Esophagus muscularis mucosa (tissue), 4 donors: ENCODE results near the gene TTC3. TPM values are rescaled to one million over a fixed set of nuclear protein-coding genes. Genes with fewer than 3 reads are reported as not detected.

ENCODE experiments used
- DNase-seq: peaks from one replicate; pipeline ENCODE4 v3.0.0-alpha.2; 2017; ENCODE audit errors: extremely low spot score
- H3K27ac ChIP-seq, 4 donors: fragments of 200-600 bp; sonication (generic); replicated peaks in 1 of 4; 1 replicate in 3 of 4; 2 replicates in 1 of 4; pipeline ENCODE4 v1.5.1; 2016 to 2019; ENCODE audit warnings: mild to moderate bottlenecking in 1 of 4
- H3K27me3 ChIP-seq, 4 donors: fragments of 200-600 bp; sonication (generic); one replicate each; pipeline versions ENCODE4 v1.5.1 to v1.6.0; 2016 to 2019
- H3K36me3 ChIP-seq, 4 donors: fragments of 200-600 bp; sonication (generic); one replicate each; pipeline ENCODE4 v1.5.1; 2016 to 2019
- H3K4me1 ChIP-seq, 4 donors: fragments of 200-600 bp; sonication (generic); one replicate each; pipeline ENCODE4 v1.5.1; 2016 to 2019
- H3K4me3 ChIP-seq, 4 donors: fragments of 200-600 bp; sonication (generic); 1 replicate in 2 of 4; 2 replicates in 2 of 4; pipeline ENCODE4 v1.5.1; 2016 to 2019; ENCODE audit warnings: mild to moderate bottlenecking in 4 of 4, moderate library complexity in 1 of 4
- H3K9me3 ChIP-seq, 4 donors: fragments of 200-600 bp; sonication (generic); 1 replicate in 3 of 4; 2 replicates in 1 of 4; pipeline ENCODE4 v1.5.1; 2016 to 2019
- CTCF ChIP-seq, 3 experiments: fragments of 200-600 bp in 2 of 3; fragments of 450-650 bp in 1 of 3; sonication (generic) in 2 of 3; IDR thresholded peaks; one replicate each; pipeline ENCODE4 v1.5.1; 2017 to 2019; ENCODE audit warnings: antibody characterized with exemption in 3 of 3, mild to moderate bottlenecking in 2 of 3, moderate library complexity in 1 of 3
- EP300 ChIP-seq: sonication (generic); formaldehyde crosslinking; IDR thresholded peaks from one replicate; pipeline ENCODE4 v1.6.1; 2017; ENCODE audit warnings: antibody characterized with exemption
- POLR2A ChIP-seq: fragments of 450-650 bp; IDR thresholded peaks from one replicate; pipeline ENCODE4 v1.6.1; 2017; ENCODE audit warnings: antibody characterized with exemption, moderate library complexity, mild to moderate bottlenecking, low read depth
- POLR2AphosphoS5 ChIP-seq, 2 donors: sonication (generic); formaldehyde crosslinking; IDR thresholded peaks; one replicate each; pipeline ENCODE4 v1.6.1; 2017; ENCODE audit warnings: antibody characterized with exemption in 2 of 2
- WGBS: methylation state at CpG from one replicate; pipeline ENCODE4 v1.1.5; 2018; 5-methylcytosine and 5-hydroxymethylcytosine counted together
- intact Hi-C: fragments of 100-400 bp; cut with DNase I; formaldehyde crosslinking; loops from one replicate; pipeline ENCODE4 v1.15.1; 2023
- total RNA-seq, 4 donors: library from RNA; depleted of rRNA; stranded (reverse); fragments of >200 nt; gene quantifications; one replicate each; pipeline versions ENCODE4 v1.1.0 to v1.2.1, GENCODE V29; 2016

The TTC3 gene
- total RNA-seq, 4 donors from 2014 or later, result 86.0 to 162 (median 104) TPM

GRCh38 chr21:37166733-37167132 lies 93.7 kb downstream of the TTC3 start:
- Histone ChIP-seq H3K4me3 (no peak overlapping the region), H3K27me3 (no peaks in the 10 kb centered on the region), H3K4me1 (peaks cover 0 to 9% (median 9%) of the 10 kb centered on the region in 4 donors), H3K27ac (no peak overlapping the region), H3K9me3 (no peaks in the 10 kb centered on the region), H3K36me3 (peaks cover 0 to 55% (median 40%) of the 10 kb centered on the region in 4 donors)
- WGBS, result 55% methylated on average over 3 of the region's 3 CpGs
- intact Hi-C loops, result no loop called here
- TF ChIP-seq CTCF (IDR thresholded peaks at IDR 0.05), result peak in 2 of 3 experiments; percentile 16 to 37
- no peak for TF ChIP-seq POLR2A
- TF ChIP-seq EP300, result no peak
- no peak for TF ChIP-seq POLR2AphosphoS5 (IDR thresholded peaks at IDR 0.05)
- DNase-seq, result no peak

GRCh38 chr21:37168666-37169065 lies 95.6 kb downstream of the TTC3 start:
- intact Hi-C loops, result no loop called here

GRCh38 chr21:37172646-37173045 lies 99.6 kb downstream of the TTC3 start:
- peak overlapping the region in 1 of 4 donors; percentile 31 for H3K27ac ChIP-seq
- H3K4me1 ChIP-seq, result peaks cover 0 to 23% (median 19%) of the 10 kb centered on the region in 4 donors
- intact Hi-C loops, result no loop called here
- TF ChIP-seq CTCF (IDR thresholded peaks at IDR 0.05) (no peak), POLR2AphosphoS5 (IDR thresholded peaks at IDR 0.05) (no peak), POLR2A (no peak)
- peaks cover 5 to 57% (median 41%) of the 10 kb centered on the region in 4 donors for H3K36me3 ChIP-seq
- H3K9me3 ChIP-seq, result no peaks in the 10 kb centered on the region
- H3K4me3 ChIP-seq, result no peak overlapping the region
- DNase-seq, result no peak
- no peaks in the 10 kb centered on the region for H3K27me3 ChIP-seq
- whole genome bisulfite sequencing, result 65% methylated on average over 3 of the region's 3 CpGs

More at GRCh38 chr21:37168666-37169065, 95.6 kb downstream of the TTC3 start:
- 95% methylated on average over 4 of the region's 4 CpGs for WGBS
- Histone ChIP-seq H3K4me3 (no peak overlapping the region), H3K27me3 (no peaks in the 10 kb centered on the region), H3K36me3 (peaks cover 0 to 53% (median 34%) of the 10 kb centered on the region in 4 donors), H3K4me1 (peaks cover 0 to 23% (median 19%) of the 10 kb centered on the region in 4 donors), H3K9me3 (no peaks in the 10 kb centered on the region), H3K27ac (no peak overlapping the region)
- no peak for DNase-seq
- TF ChIP-seq POLR2AphosphoS5 (IDR thresholded peaks at IDR 0.05) (no peak), EP300 (no peak), POLR2A (no peak), CTCF (IDR thresholded peaks at IDR 0.05) (no peak)

- TF ChIP-seq CTCF (IDR thresholded peaks at IDR 0.05) (no peak), POLR2A (no peak), POLR2AphosphoS5 (IDR thresholded peaks at IDR 0.05) (no peak), EP300 (no peak)
- Histone ChIP-seq H3K4me1 (peaks cover 0 to 14% (median 10%) of the 10 kb centered on the region in 4 donors), H3K27me3 (no peaks in the 10 kb centered on the region), H3K36me3 (peaks cover 5 to 84% (median 54%) of the 10 kb centered on the region in 4 donors), H3K4me3 (no peak overlapping the region), H3K9me3 (no peaks in the 10 kb centered on the region), H3K27ac (no peak overlapping the region)
- WGBS, result 94% methylated on average over 5 of the region's 5 CpGs
- no peak for DNase-seq
- intact Hi-C loops, result no loop called here
Observed at GRCh38 chr21:37176716-37177115, 103.7 kb downstream of the TTC3 start.

GRCh38 chr21:37181059-37181458 lies 108.0 kb downstream of the TTC3 start:
- intact Hi-C loops, result no loop called here
- H3K27me3 ChIP-seq, result no peaks in the 10 kb centered on the region
- peaks cover 0 to 68% (median 42%) of the 10 kb centered on the region in 4 donors for H3K36me3 ChIP-seq
- no peak for DNase-seq
- no peak overlapping the region for H3K27ac ChIP-seq
- no peak for TF ChIP-seq CTCF (IDR thresholded peaks at IDR 0.05)
- no peak for TF ChIP-seq POLR2A
- no peak for TF ChIP-seq EP300
- no peaks in the 10 kb centered on the region for H3K4me1 ChIP-seq
- H3K4me3 ChIP-seq, result no peak overlapping the region
- WGBS, result 87% methylated on average over 3 of the region's 3 CpGs
- no peaks in the 10 kb centered on the region for H3K9me3 ChIP-seq
